ENCODE measurements around the gene VTA1.

VTA1 gene

DNA sequence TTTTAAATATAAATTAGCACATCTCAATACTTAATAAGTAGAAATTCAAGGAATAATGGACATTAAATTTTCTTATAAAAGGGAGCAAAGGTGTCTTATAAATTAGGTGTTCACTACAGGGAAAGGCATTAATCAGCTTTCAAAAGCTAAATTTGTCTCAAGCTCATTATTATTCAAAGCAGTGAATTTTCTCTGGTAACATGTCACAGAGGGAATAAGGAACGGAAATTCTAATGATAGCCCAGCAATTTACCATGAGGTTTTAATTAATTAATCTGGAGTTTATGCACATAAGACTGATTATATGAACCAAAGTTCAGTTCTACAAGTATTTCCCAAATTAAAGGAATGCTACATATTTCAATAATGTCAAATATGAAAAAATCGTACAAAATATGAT, 29.7 kb upstream of the VTA1 start:
- Histone ChIP-seq H2AFZ (ENCODE audit: low read length) (no peak overlapping the region), H3K27me3 (ENCODE audit: insufficient read depth, low read length, poor library complexity, severe bottlenecking) (no peaks in the 10 kb centered on the region), H3K9me2 (replicated peaks; ENCODE audit: low read depth, low read length) (no peaks in the 10 kb centered on the region), H3K9me3 (ENCODE audit: insufficient read depth, low read depth, low read length) (no peaks in the 10 kb centered on the region), H3K9ac (ENCODE audit: low read depth, low read length, poor library complexity, severe bottlenecking) (no peak overlapping the region), H3F3A (ENCODE audit: low read depth) (no peaks in the 10 kb centered on the region), H3K79me2 (ENCODE audit: insufficient read depth, low read length) (no peaks in the 10 kb centered on the region), H3K4me1 (ENCODE audit: insufficient read depth, low read length, poor library complexity, severe bottlenecking) (no peaks in the 10 kb centered on the region), H3K4me2 (ENCODE audit: low read depth, low read length, poor library complexity, severe bottlenecking) (no peak overlapping the region), H3K4me3 (ENCODE audit: low read length, poor library complexity, severe bottlenecking) (no peak overlapping the region), H4K20me1 (ENCODE audit: insufficient read depth, low read length, poor library complexity, severe bottlenecking) (no peaks in the 10 kb centered on the region), H3K36me3 (ENCODE audit: insufficient read depth, low read length) (no peaks in the 10 kb centered on the region)
- TF ChIP-seq EZH2phosphoT487 (IDR thresholded peaks at IDR 0.05; ENCODE audit: borderline replicate concordance) (no peak), CTCF (conservative IDR thresholded peaks at IDR 0.05; ENCODE audit: low read length) (no peak)

DNA sequence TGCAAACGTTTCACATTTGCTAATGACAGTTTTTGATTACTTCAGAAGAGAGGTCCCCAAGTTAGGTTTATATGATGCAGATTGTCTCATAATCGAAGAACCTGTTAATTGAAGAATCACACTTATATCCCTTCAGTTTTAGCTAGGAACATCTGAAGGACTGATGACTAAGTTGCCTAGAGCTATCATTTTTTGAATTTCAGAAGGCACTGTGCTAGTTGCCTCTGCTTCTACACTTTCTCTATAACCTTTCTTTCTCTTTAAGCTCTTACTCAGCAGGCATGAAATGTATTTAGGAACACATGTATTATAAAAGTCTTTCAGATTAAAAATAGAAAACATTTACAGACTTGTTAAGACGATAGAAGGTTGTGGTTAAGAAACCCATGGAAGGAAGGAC, 28.7 kb upstream of the VTA1 start:
- H3F3A ChIP-seq (ENCODE audit: low read depth), result no peaks in the 10 kb centered on the region
- no peaks in the 10 kb centered on the region for H3K4me1 ChIP-seq (ENCODE audit: insufficient read depth, low read length, poor library complexity, severe bottlenecking)
- H3K36me3 ChIP-seq (ENCODE audit: insufficient read depth, low read length), result no peaks in the 10 kb centered on the region
- no peak overlapping the region for H3K9ac ChIP-seq (ENCODE audit: low read depth, low read length, poor library complexity, severe bottlenecking)
- H3K79me2 ChIP-seq (ENCODE audit: insufficient read depth, low read length), result no peaks in the 10 kb centered on the region
- H3K9me3 ChIP-seq (ENCODE audit: insufficient read depth, low read depth, low read length), result no peaks in the 10 kb centered on the region
- H2AFZ ChIP-seq (ENCODE audit: low read length), result no peak overlapping the region
- no peaks in the 10 kb centered on the region for H3K27me3 ChIP-seq (ENCODE audit: insufficient read depth, low read length, poor library complexity, severe bottlenecking)
- H3K4me2 ChIP-seq (ENCODE audit: low read depth, low read length, poor library complexity, severe bottlenecking), result no peak overlapping the region
- no peak overlapping the region for H3K4me3 ChIP-seq (ENCODE audit: low read length, poor library complexity, severe bottlenecking)
- no peak for TF ChIP-seq EZH2phosphoT487 (IDR thresholded peaks at IDR 0.05; ENCODE audit: borderline replicate concordance)
- no peaks in the 10 kb centered on the region for H3K9me2 ChIP-seq (replicated peaks; ENCODE audit: low read depth, low read length)
- no peaks in the 10 kb centered on the region for H4K20me1 ChIP-seq (ENCODE audit: insufficient read depth, low read length, poor library complexity, severe bottlenecking)

GRCh38 chr6:142118925-142119324, 28.1 kb upstream of the VTA1 start:
- Histone ChIP-seq H3K4me2 (ENCODE audit: low read depth, low read length, poor library complexity, severe bottlenecking) (no peak overlapping the region), H3K27me3 (ENCODE audit: insufficient read depth, low read length, poor library complexity, severe bottlenecking) (no peaks in the 10 kb centered on the region), H3K9me3 (ENCODE audit: insufficient read depth, low read depth, low read length) (no peaks in the 10 kb centered on the region), H3K4me3 (ENCODE audit: low read length, poor library complexity, severe bottlenecking) (no peak overlapping the region), H3F3A (ENCODE audit: low read depth) (no peaks in the 10 kb centered on the region), H3K9me2 (replicated peaks; ENCODE audit: low read depth, low read length) (no peaks in the 10 kb centered on the region), H2AFZ (ENCODE audit: low read length) (no peak overlapping the region), H4K20me1 (ENCODE audit: insufficient read depth, low read length, poor library complexity, severe bottlenecking) (no peaks in the 10 kb centered on the region), H3K79me2 (ENCODE audit: insufficient read depth, low read length) (no peaks in the 10 kb centered on the region), H3K36me3 (ENCODE audit: insufficient read depth, low read length) (no peaks in the 10 kb centered on the region), H3K4me1 (ENCODE audit: insufficient read depth, low read length, poor library complexity, severe bottlenecking) (no peaks in the 10 kb centered on the region), H3K9ac (ENCODE audit: low read depth, low read length, poor library complexity, severe bottlenecking) (no peak overlapping the region)
- no peak for TF ChIP-seq CTCF (conservative IDR thresholded peaks at IDR 0.05; ENCODE audit: low read length)
- TF ChIP-seq EZH2phosphoT487 (IDR thresholded peaks at IDR 0.05; ENCODE audit: borderline replicate concordance), result no peak

DNA sequence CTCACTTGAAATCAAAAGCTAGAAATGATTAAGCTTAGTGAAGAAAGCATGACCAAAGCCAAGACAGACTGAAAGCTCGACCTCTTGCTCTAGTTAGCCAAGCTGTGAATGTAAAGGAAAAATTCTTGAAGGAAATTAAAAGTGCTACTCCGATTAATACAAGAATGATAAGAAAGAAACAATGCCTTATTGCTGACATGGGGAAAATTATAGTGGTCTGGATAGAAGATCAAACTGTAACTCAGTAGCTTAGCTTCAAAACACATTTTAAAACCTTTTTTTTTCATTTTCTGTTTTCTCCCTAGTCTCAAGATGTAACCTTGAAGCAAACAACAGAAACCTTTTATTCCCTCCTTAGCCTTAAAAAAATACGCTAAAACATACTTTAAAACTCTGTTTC, 25.7 kb upstream of the VTA1 start:
- Histone ChIP-seq H4K20me1 (ENCODE audit: insufficient read depth, low read length, poor library complexity, severe bottlenecking) (no peaks in the 10 kb centered on the region), H3K9ac (ENCODE audit: low read depth, low read length, poor library complexity, severe bottlenecking) (no peak overlapping the region), H3K27me3 (ENCODE audit: insufficient read depth, low read length, poor library complexity, severe bottlenecking) (no peaks in the 10 kb centered on the region), H3K4me2 (ENCODE audit: low read depth, low read length, poor library complexity, severe bottlenecking) (no peak overlapping the region), H3F3A (ENCODE audit: low read depth) (no peaks in the 10 kb centered on the region), H3K36me3 (ENCODE audit: insufficient read depth, low read length) (no peaks in the 10 kb centered on the region), H2AFZ (ENCODE audit: low read length) (no peak overlapping the region), H3K9me3 (ENCODE audit: insufficient read depth, low read depth, low read length) (no peaks in the 10 kb centered on the region), H3K4me3 (ENCODE audit: low read length, poor library complexity, severe bottlenecking) (no peak overlapping the region), H3K9me2 (replicated peaks; ENCODE audit: low read depth, low read length) (no peaks in the 10 kb centered on the region), H3K4me1 (ENCODE audit: insufficient read depth, low read length, poor library complexity, severe bottlenecking) (no peaks in the 10 kb centered on the region), H3K79me2 (ENCODE audit: insufficient read depth, low read length) (no peaks in the 10 kb centered on the region)
- TF ChIP-seq CTCF (conservative IDR thresholded peaks at IDR 0.05; ENCODE audit: low read length), result no peak
- TF ChIP-seq EZH2phosphoT487 (IDR thresholded peaks at IDR 0.05; ENCODE audit: borderline replicate concordance), result no peak
